Mesodermal cell (in vitro differentiated cells): ENCODE data around the gene DNASE1.

Source experiments
- H3K27ac ChIP-seq: 2 replicates; pipeline ENCODE4 v1.7.0; 2013; ENCODE audit warnings: mild to moderate bottlenecking, low read depth, low read length, moderate library complexity; ENCODE audit not compliant: severe bottlenecking
- H3K36me3 ChIP-seq: 2 replicates; pipeline ENCODE4 v1.7.1; 2013; ENCODE audit warnings: mild to moderate bottlenecking, low read length, moderate library complexity; ENCODE audit not compliant: control insufficient read depth, insufficient read depth
- H3K4me1 ChIP-seq: one replicate; pipeline ENCODE4 v1.7.1; 2013; ENCODE audit warnings: mild to moderate bottlenecking, low read length; ENCODE audit not compliant: insufficient read depth, control insufficient read depth, poor library complexity, severe bottlenecking
- H3K4me3 ChIP-seq: 2 replicates; pipeline ENCODE4 v1.7.0; 2013; ENCODE audit warnings: low read length, control low read depth, mild to moderate bottlenecking; ENCODE audit not compliant: insufficient read depth, poor library complexity, severe bottlenecking; ENCODE audit errors: extremely low read depth
- H3K9me3 ChIP-seq: 2 replicates; pipeline ENCODE4 v1.7.1; 2013; ENCODE audit warnings: mild to moderate bottlenecking, low read length, moderate library complexity; ENCODE audit not compliant: control insufficient read depth
- WGBS, 2 experiments: methylation state at CpG; one replicate each; pipeline ENCODE4 v1.1.5; 2013; ENCODE audit warnings: missing lambda C conversion rate in 2 of 2; ENCODE audit not compliant: insufficient coverage in 2 of 2; 5-methylcytosine and 5-hydroxymethylcytosine counted together

The DNASE1 gene

GRCh38 chr16:3612510-3613466, 41.7 kb upstream of the DNASE1 start:
- no peaks in the 10 kb centered on the region for H3K4me1 ChIP-seq
- peak overlapping the region; percentile 97 for H3K4me3 ChIP-seq
- 85 to 95% methylated on average over 25 to 29 of the region's 34 CpGs for WGBS, 2 experiments
- H3K9me3 ChIP-seq, result no peaks in the 10 kb centered on the region
- H3K27ac ChIP-seq, result no peak overlapping the region
- peaks cover 15% of the 10 kb centered on the region for H3K36me3 ChIP-seq

GRCh38 chr16:3618769-3619141, 35.7 kb upstream of the DNASE1 start:
- Histone ChIP-seq H3K4me1 (no peaks in the 10 kb centered on the region), H3K4me3 (no peak overlapping the region), H3K36me3 (peaks cover 15% of the 10 kb centered on the region), H3K27ac (no peak overlapping the region), H3K9me3 (no peaks in the 10 kb centered on the region)
- WGBS, 2 experiments, result 88 to 93% methylated on average over 2 of the region's 3 CpGs

- Histone ChIP-seq H3K9me3 (no peaks in the 10 kb centered on the region), H3K4me1 (no peaks in the 10 kb centered on the region), H3K4me3 (no peak overlapping the region), H3K27ac (no peak overlapping the region), H3K36me3 (no peaks in the 10 kb centered on the region)
- 88 to 90% methylated on average over 1 to 3 of the region's 3 CpGs for WGBS, 2 experiments
Observed at GRCh38 chr16:3623642-3624041, 30.8 kb upstream of the DNASE1 start.

- WGBS, 2 experiments, result 86 to 95% methylated on average over 1 to 2 of the region's 5 CpGs
- no peaks in the 10 kb centered on the region for H3K36me3 ChIP-seq
- H3K27ac ChIP-seq, result no peak overlapping the region
- H3K4me1 ChIP-seq, result no peaks in the 10 kb centered on the region
- no peak overlapping the region for H3K4me3 ChIP-seq
- H3K9me3 ChIP-seq, result no peaks in the 10 kb centered on the region
Observed at GRCh38 chr16:3625331-3625730, 29.2 kb upstream of the DNASE1 start.

- Histone ChIP-seq H3K4me1 (no peaks in the 10 kb centered on the region), H3K9me3 (no peaks in the 10 kb centered on the region), H3K4me3 (no peak overlapping the region), H3K36me3 (no peaks in the 10 kb centered on the region), H3K27ac (no peak overlapping the region)
- 94 to 96% methylated on average over 2 to 3 of the region's 4 CpGs for WGBS, 2 experiments
Observed at GRCh38 chr16:3625911-3626732, 28.4 kb upstream of the DNASE1 start.

- WGBS, 2 experiments, result 20 to 75% methylated on average over 1 to 2 of the region's 3 CpGs
- peaks cover 8% of the 10 kb centered on the region for H3K36me3 ChIP-seq
- no peaks in the 10 kb centered on the region for H3K9me3 ChIP-seq
- H3K4me3 ChIP-seq, result no peak overlapping the region
- peak overlapping the region; percentile 79 for H3K27ac ChIP-seq
- peaks cover 21% of the 10 kb centered on the region for H3K4me1 ChIP-seq
Observed at GRCh38 chr16:3637371-3637923, 17.0 kb upstream of the DNASE1 start.

GRCh38 chr16:3638916-3639644, 15.4 kb upstream of the DNASE1 start:
- H3K4me3 ChIP-seq, result no peak overlapping the region
- H3K27ac ChIP-seq, result no peak overlapping the region
- H3K4me1 ChIP-seq, result peaks cover 32% of the 10 kb centered on the region
- H3K9me3 ChIP-seq, result no peaks in the 10 kb centered on the region
- 85 to 89% methylated on average over 9 of the region's 13 CpGs for WGBS, 2 experiments
- peaks cover 8% of the 10 kb centered on the region for H3K36me3 ChIP-seq

GRCh38 chr16:3640207-3640606, 14.3 kb upstream of the DNASE1 start:
- WGBS, 2 experiments, result 90 to 100% methylated on average over 3 of the region's 3 CpGs

GRCh38 chr16:3640632-3641501, 13.6 kb upstream of the DNASE1 start:
- peaks cover 8% of the 10 kb centered on the region for H3K36me3 ChIP-seq
- H3K27ac ChIP-seq, result no peak overlapping the region
- H3K4me1 ChIP-seq, result peaks cover 43% of the 10 kb centered on the region
- H3K4me3 ChIP-seq, result no peak overlapping the region
- no peaks in the 10 kb centered on the region for H3K9me3 ChIP-seq
- 94% methylated on average over 12 of the region's 17 CpGs for WGBS, 2 experiments

More at GRCh38 chr16:3640207-3640606, 14.3 kb upstream of the DNASE1 start:
- Histone ChIP-seq H3K4me1 (peaks cover 36% of the 10 kb centered on the region), H3K27ac (no peak overlapping the region), H3K4me3 (no peak overlapping the region), H3K9me3 (no peaks in the 10 kb centered on the region), H3K36me3 (peaks cover 8% of the 10 kb centered on the region)
